Measurements from ENCODE around the gene PROCR. TPM values are rescaled to one million over a fixed set of nuclear protein-coding genes. Genes with fewer than 3 reads are reported as not detected.
"Not testable (repeated sequence)": the region's sequence is repeated elsewhere in the genome, so short reads cannot be mapped to it uniquely, and the experiment has no call there.

Gene PROCR
- total RNA-seq, 4 donors from 2014 or later = 124 to 266 (median 151) TPM

DNA sequence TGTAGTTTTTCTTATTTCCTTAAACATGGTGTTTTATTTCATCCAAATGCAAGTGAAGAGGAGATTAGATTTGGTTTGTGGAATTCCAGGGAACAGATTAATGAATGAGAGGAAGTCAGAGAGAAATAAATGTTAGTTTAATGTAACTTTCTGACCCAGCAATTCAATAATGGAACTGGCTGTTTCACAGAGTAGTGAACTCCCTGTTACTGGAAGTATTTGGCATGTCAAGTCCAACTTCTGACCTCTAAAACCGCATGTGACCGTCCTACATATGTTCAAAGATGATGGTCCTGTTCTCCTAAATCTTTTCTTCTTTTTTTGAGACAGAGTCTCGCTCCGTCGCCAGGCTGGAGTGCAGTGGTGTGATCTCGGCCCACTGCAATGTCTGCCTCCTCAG lies 18.7 kb downstream of the PROCR start:
- TF ChIP-seq, protein P1, sequence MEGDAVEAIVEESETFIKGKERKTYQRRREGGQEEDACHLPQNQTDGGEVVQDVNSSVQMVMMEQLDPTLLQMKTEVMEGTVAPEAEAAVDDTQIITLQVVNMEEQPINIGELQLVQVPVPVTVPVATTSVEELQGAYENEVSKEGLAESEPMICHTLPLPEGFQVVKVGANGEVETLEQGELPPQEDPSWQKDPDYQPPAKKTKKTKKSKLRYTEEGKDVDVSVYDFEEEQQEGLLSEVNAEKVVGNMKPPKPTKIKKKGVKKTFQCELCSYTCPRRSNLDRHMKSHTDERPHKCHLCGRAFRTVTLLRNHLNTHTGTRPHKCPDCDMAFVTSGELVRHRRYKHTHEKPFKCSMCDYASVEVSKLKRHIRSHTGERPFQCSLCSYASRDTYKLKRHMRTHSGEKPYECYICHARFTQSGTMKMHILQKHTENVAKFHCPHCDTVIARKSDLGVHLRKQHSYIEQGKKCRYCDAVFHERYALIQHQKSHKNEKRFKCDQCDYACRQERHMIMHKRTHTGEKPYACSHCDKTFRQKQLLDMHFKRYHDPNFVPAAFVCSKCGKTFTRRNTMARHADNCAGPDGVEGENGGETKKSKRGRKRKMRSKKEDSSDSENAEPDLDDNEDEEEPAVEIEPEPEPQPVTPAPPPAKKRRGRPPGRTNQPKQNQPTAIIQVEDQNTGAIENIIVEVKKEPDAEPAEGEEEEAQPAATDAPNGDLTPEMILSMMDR (IDR thresholded peaks at IDR 0.05) = no peak
- ATAC-seq (ENCODE audit: low FRiP score) (no peak), DNase-seq (ENCODE audit: low spot score) (no peak)

DNA sequence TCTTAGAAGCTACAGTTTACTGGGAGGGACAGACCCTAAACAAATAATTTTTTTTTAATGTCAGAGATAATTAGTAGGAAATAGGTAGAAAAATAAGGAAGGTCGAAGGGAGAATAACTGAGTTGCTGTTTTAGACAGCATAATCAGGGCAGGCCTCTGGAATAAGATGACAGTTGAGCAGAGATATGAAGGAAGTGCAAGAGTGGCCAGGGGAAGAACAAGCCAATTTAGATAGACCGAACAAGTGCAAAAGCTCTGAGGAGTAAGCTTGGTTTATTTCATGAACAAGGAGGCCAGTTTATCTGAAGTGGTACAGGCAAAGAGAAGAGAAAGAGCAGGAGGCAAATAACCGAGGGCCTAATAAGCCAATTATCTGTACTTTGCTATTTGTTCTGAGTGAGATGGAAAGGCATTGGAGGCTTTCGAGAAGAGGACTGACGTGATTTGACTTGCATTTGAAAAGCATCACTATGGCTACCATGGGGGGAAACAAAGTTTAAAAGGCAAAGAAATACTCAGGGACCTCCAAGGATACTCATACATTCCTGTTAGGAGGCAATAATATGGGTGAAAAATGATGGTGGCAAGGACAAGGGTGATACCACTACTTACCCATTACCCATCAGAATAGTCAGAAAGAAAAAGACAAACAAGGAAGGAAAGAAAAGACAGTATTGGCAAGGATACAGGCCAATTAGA lies 19.7 kb downstream of the PROCR start:
- DNase-seq (ENCODE audit: low spot score) = no peak
- ATAC-seq (ENCODE audit: low FRiP score) = no peak
- TF ChIP-seq, protein P1 (IDR thresholded peaks at IDR 0.05) = no peak

DNA sequence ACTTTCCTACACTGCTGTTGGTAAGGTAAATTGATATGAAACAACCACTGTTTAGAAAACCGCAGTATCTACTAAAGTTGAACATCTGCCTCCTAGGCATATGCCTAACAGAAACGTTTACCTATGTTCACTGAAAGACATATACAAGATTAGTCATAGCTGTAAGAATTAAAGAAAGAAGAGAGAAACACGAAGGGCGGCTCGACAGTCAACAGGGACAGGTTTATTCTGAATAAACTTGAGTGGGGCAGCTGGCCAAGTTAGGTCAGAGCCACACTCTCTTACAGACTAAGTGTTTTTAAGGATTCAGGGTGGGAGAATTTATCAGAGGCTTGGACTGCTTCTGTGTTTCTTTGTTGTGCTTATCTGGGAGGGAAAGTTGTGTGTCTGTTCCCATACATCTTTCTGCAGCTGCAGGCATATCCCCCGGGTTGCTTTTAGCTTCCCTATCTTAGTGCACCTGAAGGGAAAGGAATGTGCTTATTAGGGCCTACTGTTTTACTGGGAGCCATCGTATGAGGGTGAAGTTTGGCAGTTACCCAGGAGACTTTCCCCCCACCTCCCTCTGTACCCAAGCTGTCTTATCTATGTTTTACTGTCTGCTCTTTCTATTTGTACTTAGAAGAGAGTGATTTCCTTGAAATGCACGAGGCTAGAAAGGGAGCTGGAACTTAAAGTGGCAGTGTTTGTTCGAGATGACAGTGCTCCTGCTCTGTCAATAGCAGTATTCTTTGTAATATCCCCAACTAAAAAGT lies 20.4 kb downstream of the PROCR start:
- DNase-seq (ENCODE audit: low spot score) (no peak), ATAC-seq (ENCODE audit: low FRiP score) (no peak)
- TF ChIP-seq, protein P1 (IDR thresholded peaks at IDR 0.05) = no peak

DNA sequence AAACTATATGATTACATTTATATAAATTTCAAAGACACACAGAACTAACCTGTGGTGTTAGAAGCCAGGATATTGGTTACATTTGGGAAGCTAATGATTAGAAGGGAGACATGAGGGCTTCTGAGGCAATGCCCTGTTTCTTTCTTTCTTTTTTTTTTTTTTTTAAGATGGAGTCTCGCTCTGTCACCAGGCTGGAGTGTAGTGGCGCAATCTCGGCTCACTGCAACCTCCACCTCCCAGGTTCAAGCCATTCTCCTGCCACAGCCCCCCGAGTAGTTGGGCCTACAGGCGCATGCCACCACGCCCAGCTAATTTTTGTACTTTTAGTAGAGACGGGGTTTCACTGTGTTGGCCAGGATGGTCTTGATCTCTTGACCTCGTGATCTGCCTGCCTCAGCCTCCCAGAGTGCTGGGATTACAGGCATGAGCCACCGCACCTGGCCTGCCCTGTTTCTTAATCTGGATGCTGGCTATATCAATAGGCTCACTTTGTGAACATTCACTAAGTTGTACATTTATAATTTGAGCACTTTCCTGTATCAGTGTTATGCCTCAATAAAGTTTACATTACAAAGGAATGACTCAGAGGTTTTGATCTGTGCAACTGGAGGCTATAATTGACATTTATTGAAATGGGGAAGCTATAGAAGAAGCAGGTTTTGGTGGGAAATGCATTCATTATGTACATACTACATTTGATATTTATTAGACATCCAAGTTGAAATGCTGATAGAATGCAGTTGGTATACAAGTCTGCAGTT lies 21.3 kb downstream of the PROCR start:
- not testable (repeated sequence) for ATAC-seq (ENCODE audit: low FRiP score); DNase-seq (ENCODE audit: low spot score)

DNA sequence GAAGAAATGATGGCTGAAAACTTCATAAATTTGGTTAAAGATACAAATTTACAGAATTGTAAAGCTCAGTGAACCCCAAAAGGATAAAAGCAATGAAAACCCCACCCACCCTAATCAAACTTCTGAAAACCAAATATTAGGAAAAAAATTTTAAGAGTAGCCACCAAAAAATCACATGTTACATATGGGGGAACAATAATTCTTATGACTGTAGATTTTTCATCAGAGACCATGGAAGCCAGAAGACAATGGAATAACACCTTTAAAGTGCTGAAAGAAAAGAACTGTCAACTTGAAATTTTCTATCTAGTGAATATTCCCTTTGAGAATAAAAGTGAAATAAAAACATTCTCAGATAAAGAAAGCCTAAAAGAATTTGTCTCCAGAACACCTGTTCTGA lies 24.4 kb downstream of the PROCR start:
- DNase-seq (ENCODE audit: low spot score) (no peak), ATAC-seq (ENCODE audit: low FRiP score) (no peak)
- TF ChIP-seq, protein P1 (IDR thresholded peaks at IDR 0.05) = no peak

DNA sequence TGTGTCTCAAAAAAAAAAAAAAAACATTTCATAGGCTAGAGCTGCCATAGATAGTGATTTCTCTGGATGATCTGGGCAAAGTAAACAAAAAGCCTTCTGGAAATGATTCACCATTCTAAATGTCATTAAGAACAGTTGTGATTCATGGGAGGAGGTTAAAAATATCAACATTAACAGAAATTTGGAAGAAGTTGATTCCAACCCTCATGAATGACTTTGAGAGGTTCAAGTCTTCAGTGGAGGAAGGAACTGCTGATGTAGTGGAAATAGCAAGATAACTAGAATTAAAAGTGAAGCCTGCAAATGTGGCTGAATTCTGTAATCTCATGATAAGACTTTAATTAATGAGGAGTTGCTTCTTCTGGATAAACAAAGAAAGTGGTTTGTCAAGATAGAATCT lies 27.9 kb downstream of the PROCR start:
- no peak for DNase-seq (ENCODE audit: low spot score)
- ATAC-seq (ENCODE audit: low FRiP score) = no peak
- TF ChIP-seq, protein P1 (IDR thresholded peaks at IDR 0.05) = no peak

DNA sequence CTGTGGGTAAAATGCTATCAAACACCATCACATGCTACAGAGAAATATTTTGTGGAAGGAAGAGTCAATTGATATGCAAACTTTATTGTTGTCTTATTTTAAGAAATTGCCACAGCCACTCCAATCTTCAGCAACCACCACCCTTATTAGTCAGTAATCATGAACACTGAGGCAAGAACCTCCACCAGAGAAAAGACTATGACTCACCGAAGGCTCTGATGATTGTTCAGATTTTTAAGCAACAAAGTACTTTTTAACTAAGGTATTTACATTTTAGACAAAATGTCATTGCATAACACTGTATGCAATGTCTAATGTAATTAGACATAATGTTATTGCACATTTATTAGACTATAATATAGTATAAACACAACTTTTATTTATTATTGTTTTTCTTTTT lies 28.4 kb downstream of the PROCR start:
- no peak for ATAC-seq (ENCODE audit: low FRiP score)
- DNase-seq (ENCODE audit: low spot score) = no peak
- TF ChIP-seq, protein P1 (IDR thresholded peaks at IDR 0.05) = no peak

DNA sequence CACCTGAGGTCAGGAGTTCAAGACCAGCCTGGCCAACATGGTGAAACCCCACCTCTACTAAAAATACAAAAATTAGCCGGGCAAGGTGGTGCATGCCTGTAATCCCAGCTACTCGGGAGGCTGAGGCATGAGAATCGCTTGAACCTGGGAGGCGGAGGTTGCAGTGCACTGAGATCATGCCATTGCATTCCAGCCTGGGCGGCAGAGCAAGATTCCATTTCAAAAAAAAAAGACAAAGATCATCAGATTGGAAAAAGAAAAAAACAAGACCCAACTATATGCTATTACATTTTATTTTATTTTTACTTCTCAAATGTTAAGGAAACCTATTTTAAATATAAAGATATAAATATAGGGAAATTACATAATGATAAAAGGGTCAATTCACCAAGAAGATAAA lies 29.6 kb downstream of the PROCR start:
- not testable (repeated sequence) for DNase-seq (ENCODE audit: low spot score); ATAC-seq (ENCODE audit: low FRiP score)
